HL-60 (cell line): ENCODE measurements around the gene OGDH.

Experiments
- GABPA ChIP-seq: IDR thresholded peaks from 2 replicates; pipeline ENCODE4 v1.6.1; 2012; ENCODE audit warnings: low read depth
- POLR2AphosphoS5 ChIP-seq: IDR thresholded peaks from 2 replicates; pipeline ENCODE4 v1.6.1; 2012; ENCODE audit warnings: low read depth
- SPI1 ChIP-seq: IDR thresholded peaks from 2 replicates; pipeline ENCODE4 v1.6.1; 2012; ENCODE audit warnings: low read depth, mild to moderate bottlenecking, borderline replicate concordance
- TF ChIP-seq, protein P1 (sequence below): IDR thresholded peaks from one replicate; pipeline ENCODE4 v1.5.1; 2011; ENCODE audit warnings: low read length, control low read depth, inconsistent platforms; ENCODE audit not compliant: insufficient read depth
- TF ChIP-seq, protein P2 (sequence below): IDR thresholded peaks from 2 replicates; pipeline ENCODE4 v1.6.1; 2012; ENCODE audit warnings: low read depth; ENCODE audit not compliant: insufficient replicate concordance

DNA sequence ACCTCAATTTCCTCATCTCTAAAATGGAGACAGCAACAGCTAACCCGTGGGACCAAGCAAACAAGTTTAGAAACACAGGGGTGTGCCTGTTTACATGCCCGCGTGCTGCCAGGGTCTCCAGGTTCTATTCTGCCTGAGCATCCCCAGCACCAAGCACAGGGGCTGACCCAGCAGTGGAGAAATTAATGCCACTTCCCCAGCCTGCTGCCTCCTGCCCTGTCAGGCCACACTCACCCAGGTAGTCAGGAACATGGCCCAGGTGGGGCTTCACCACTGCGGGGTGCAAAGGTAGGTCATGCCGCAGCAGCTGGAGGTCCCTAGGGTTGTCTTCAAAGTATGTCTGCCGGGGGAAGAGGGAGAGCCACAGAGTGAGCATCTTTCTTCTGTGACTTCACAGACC, 38.5 kb upstream of the OGDH start:
- TF ChIP-seq, protein P1, sequence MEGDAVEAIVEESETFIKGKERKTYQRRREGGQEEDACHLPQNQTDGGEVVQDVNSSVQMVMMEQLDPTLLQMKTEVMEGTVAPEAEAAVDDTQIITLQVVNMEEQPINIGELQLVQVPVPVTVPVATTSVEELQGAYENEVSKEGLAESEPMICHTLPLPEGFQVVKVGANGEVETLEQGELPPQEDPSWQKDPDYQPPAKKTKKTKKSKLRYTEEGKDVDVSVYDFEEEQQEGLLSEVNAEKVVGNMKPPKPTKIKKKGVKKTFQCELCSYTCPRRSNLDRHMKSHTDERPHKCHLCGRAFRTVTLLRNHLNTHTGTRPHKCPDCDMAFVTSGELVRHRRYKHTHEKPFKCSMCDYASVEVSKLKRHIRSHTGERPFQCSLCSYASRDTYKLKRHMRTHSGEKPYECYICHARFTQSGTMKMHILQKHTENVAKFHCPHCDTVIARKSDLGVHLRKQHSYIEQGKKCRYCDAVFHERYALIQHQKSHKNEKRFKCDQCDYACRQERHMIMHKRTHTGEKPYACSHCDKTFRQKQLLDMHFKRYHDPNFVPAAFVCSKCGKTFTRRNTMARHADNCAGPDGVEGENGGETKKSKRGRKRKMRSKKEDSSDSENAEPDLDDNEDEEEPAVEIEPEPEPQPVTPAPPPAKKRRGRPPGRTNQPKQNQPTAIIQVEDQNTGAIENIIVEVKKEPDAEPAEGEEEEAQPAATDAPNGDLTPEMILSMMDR = no peak
- no peak for TF ChIP-seq GABPA
- TF ChIP-seq POLR2AphosphoS5 = no peak
- no peak for TF ChIP-seq SPI1
- TF ChIP-seq, protein P2, sequence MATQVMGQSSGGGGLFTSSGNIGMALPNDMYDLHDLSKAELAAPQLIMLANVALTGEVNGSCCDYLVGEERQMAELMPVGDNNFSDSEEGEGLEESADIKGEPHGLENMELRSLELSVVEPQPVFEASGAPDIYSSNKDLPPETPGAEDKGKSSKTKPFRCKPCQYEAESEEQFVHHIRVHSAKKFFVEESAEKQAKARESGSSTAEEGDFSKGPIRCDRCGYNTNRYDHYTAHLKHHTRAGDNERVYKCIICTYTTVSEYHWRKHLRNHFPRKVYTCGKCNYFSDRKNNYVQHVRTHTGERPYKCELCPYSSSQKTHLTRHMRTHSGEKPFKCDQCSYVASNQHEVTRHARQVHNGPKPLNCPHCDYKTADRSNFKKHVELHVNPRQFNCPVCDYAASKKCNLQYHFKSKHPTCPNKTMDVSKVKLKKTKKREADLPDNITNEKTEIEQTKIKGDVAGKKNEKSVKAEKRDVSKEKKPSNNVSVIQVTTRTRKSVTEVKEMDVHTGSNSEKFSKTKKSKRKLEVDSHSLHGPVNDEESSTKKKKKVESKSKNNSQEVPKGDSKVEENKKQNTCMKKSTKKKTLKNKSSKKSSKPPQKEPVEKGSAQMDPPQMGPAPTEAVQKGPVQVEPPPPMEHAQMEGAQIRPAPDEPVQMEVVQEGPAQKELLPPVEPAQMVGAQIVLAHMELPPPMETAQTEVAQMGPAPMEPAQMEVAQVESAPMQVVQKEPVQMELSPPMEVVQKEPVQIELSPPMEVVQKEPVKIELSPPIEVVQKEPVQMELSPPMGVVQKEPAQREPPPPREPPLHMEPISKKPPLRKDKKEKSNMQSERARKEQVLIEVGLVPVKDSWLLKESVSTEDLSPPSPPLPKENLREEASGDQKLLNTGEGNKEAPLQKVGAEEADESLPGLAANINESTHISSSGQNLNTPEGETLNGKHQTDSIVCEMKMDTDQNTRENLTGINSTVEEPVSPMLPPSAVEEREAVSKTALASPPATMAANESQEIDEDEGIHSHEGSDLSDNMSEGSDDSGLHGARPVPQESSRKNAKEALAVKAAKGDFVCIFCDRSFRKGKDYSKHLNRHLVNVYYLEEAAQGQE = no peak
